ENCODE results near the gene CCDC91. TPM values are rescaled to one million over a fixed set of nuclear protein-coding genes. Genes with fewer than 3 reads are reported as not detected.

Gene CCDC91
- polyA plus RNA-seq, 1 donor (not counting 4 experiments of a cell fraction or from before 2014, with no cell fraction given): 26.5 TPM

DNA sequence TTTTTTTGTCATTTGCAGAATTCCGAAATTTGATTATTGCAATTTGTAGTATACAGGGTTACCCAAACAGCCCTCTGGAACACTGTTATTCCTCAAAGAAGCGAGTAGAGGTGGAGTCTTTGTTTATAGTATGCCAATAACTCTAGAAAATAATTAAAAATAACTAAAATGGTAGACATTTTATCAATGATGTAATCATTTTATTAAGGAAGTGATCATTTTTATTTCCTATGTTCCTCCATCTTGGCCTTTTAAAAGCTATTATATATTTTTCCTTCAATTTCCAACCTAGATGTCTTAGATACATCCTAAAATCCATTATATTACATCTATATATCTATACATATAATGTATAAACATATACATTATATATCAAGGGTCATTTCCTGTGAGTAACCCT lies 106.0 kb downstream of the CCDC91 start:
- FAIRE-seq: no peak
- Histone ChIP-seq H3K9me3 (ENCODE audit: control insufficient read depth, low read depth, low read length) (no peaks in the 10 kb centered on the region), H3K9me1 (ENCODE audit: control insufficient read depth, extremely low read depth, insufficient read depth, low read length) (no peaks in the 10 kb centered on the region), H3K4me2 (ENCODE audit: control insufficient read depth, extremely low read depth, insufficient read depth, low read depth, low read length) (no peak overlapping the region), H3K79me2 (ENCODE audit: control insufficient read depth, insufficient read depth, low read length) (no peaks in the 10 kb centered on the region), H3K9ac (ENCODE audit: control insufficient read depth, extremely low read depth, insufficient read depth, low read length) (no peak overlapping the region), H3K27ac (ENCODE audit: control insufficient read depth, insufficient read depth, low read length) (no peak overlapping the region), H3K4me1 (ENCODE audit: control insufficient read depth, extremely low read depth, insufficient read depth, low read length) (no peaks in the 10 kb centered on the region), H3K4me3 (ENCODE audit: control insufficient read depth in 2 of 3, extremely low read depth in 1 of 3, insufficient read depth in 2 of 3, low read depth in 1 of 3, low read length in 3 of 3) (no peak overlapping the region), H4K20me1 (ENCODE audit: control insufficient read depth, extremely low read depth, insufficient read depth, low read length) (no peaks in the 10 kb centered on the region), H2AFZ (ENCODE audit: control insufficient read depth, low read length) (no peak overlapping the region), H3K36me3 (ENCODE audit: control insufficient read depth in 2 of 2, extremely low read depth in 1 of 2, insufficient read depth in 2 of 2, low read length in 2 of 2) (peaks cover 0 to 3% of the 10 kb centered on the region in 2 experiments), H3K27me3 (ENCODE audit: control insufficient read depth, extremely low read depth, insufficient read depth, low read length) (no peaks in the 10 kb centered on the region)
- dilution Hi-C loops (cut with MboI; ENCODE audit: extremely low pct_ligation_motif_present, low sequenced_read_pairs): no loop called here
- no peak for DNase-seq (ENCODE audit: low read depth, low spot score)
- TF ChIP-seq, protein P1, sequence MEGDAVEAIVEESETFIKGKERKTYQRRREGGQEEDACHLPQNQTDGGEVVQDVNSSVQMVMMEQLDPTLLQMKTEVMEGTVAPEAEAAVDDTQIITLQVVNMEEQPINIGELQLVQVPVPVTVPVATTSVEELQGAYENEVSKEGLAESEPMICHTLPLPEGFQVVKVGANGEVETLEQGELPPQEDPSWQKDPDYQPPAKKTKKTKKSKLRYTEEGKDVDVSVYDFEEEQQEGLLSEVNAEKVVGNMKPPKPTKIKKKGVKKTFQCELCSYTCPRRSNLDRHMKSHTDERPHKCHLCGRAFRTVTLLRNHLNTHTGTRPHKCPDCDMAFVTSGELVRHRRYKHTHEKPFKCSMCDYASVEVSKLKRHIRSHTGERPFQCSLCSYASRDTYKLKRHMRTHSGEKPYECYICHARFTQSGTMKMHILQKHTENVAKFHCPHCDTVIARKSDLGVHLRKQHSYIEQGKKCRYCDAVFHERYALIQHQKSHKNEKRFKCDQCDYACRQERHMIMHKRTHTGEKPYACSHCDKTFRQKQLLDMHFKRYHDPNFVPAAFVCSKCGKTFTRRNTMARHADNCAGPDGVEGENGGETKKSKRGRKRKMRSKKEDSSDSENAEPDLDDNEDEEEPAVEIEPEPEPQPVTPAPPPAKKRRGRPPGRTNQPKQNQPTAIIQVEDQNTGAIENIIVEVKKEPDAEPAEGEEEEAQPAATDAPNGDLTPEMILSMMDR (optimal IDR thresholded peaks at IDR 0.05 in 1 of 3, IDR thresholded peaks at IDR 0.05 in 1 of 3, conservative IDR thresholded peaks at IDR 0.05 in 1 of 3; ENCODE audit: extremely low read depth in 1 of 3, insufficient read depth in 2 of 3, low read length in 3 of 3): no peak
- no peak for TF ChIP-seq EZH2 (IDR thresholded peaks at IDR 0.05; ENCODE audit: low read length)

DNA sequence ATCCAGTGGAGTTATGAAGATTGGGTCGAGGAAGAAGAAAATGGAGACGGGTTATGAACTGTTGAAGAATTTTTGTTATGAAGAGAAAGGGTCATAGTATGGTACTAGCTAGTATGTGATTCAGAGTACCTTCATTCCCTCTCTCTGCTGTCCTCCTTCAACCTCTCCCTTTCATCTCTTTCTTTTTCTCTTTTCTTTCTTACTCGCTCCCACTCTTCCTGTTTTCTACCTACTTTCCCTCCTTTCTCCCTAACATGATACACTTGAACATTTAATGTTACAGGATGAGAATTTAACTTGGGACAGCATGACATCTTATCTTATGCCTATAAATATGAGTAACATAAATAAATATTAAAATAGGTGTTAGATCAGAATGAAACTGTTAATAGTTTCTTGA lies 112.9 kb downstream of the CCDC91 start:
- no peak overlapping the region for H3K4me2 ChIP-seq (ENCODE audit: control insufficient read depth, extremely low read depth, insufficient read depth, low read depth, low read length)
- no peak for FAIRE-seq
- H2AFZ ChIP-seq (ENCODE audit: control insufficient read depth, low read length): no peak overlapping the region
- no peaks in the 10 kb centered on the region for H4K20me1 ChIP-seq (ENCODE audit: control insufficient read depth, extremely low read depth, insufficient read depth, low read length)
- no peaks in the 10 kb centered on the region for H3K9me1 ChIP-seq (ENCODE audit: control insufficient read depth, extremely low read depth, insufficient read depth, low read length)
- no peak overlapping the region for H3K27ac ChIP-seq (ENCODE audit: control insufficient read depth, insufficient read depth, low read length)
- H3K9me3 ChIP-seq (ENCODE audit: control insufficient read depth, low read depth, low read length): no peaks in the 10 kb centered on the region
- no peak for TF ChIP-seq EZH2 (IDR thresholded peaks at IDR 0.05; ENCODE audit: low read length)
- TF ChIP-seq, protein P1 (optimal IDR thresholded peaks at IDR 0.05 in 1 of 3, IDR thresholded peaks at IDR 0.05 in 1 of 3, conservative IDR thresholded peaks at IDR 0.05 in 1 of 3; ENCODE audit: extremely low read depth in 1 of 3, insufficient read depth in 2 of 3, low read length in 3 of 3): no peak
- H3K4me1 ChIP-seq (ENCODE audit: control insufficient read depth, extremely low read depth, insufficient read depth, low read length): no peaks in the 10 kb centered on the region
- DNase-seq (ENCODE audit: low read depth, low spot score): no peak
- dilution Hi-C loops (cut with MboI; ENCODE audit: extremely low pct_ligation_motif_present, low sequenced_read_pairs): no loop called here
- no peak overlapping the region for H3K4me3 ChIP-seq (ENCODE audit: control insufficient read depth in 2 of 3, extremely low read depth in 1 of 3, insufficient read depth in 2 of 3, low read depth in 1 of 3, low read length in 3 of 3)
- H3K79me2 ChIP-seq (ENCODE audit: control insufficient read depth, insufficient read depth, low read length): no peaks in the 10 kb centered on the region
- H3K27me3 ChIP-seq (ENCODE audit: control insufficient read depth, extremely low read depth, insufficient read depth, low read length): no peaks in the 10 kb centered on the region
- no peaks in the 10 kb centered on the region for H3K36me3 ChIP-seq (ENCODE audit: control insufficient read depth in 2 of 2, extremely low read depth in 1 of 2, insufficient read depth in 2 of 2, low read length in 2 of 2)
- H3K9ac ChIP-seq (ENCODE audit: control insufficient read depth, extremely low read depth, insufficient read depth, low read length): no peak overlapping the region
